DOHH2 (cell line): ENCODE data around the gene TAF1C.

ENCODE experiments used
- CTCF ChIP-seq: fragments of 200-600 bp; sonication (generic); IDR thresholded peaks from one replicate; pipeline ENCODE4 v1.5.1; 2014; ENCODE audit warnings: antibody characterized with exemption, mild to moderate bottlenecking, low read depth, low read length; ENCODE audit not compliant: poor library complexity, severe bottlenecking
- EZH2phosphoT487 ChIP-seq: fragments of 200-600 bp; sonication (generic); IDR thresholded peaks from 2 replicates; pipeline ENCODE4 v1.6.1; 2017; ENCODE audit warnings: borderline replicate concordance, mild to moderate bottlenecking, antibody characterized with exemption, low read length, moderate library complexity, mixed read lengths

DNA sequence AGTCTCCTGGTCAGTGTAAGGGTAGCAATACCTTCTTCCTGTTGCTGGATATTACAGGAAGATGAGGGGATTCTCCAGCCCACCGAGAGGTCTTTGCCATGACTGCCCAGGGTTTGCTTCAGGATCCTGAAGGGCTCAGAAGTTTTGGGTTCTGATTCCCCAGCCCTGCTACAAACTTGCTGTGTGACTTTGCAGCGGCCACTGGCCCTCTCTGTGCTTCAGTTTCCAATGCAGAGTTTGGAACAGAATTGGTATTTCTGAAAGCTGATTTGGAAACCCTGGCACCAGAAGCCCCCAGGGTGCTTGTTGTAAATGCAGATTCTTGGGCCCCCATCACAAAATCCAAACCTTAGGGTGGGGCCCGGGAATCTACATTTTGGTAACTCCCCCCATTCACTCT lies 38.3 kb upstream of the TAF1C start:
- no peak for TF ChIP-seq CTCF
- no peak for TF ChIP-seq EZH2phosphoT487
